Astrocyte (in vitro differentiated cells and primary cell): ENCODE measurements around the gene TMEM273. TPM values are rescaled to one million over a fixed set of nuclear protein-coding genes. Genes with fewer than 3 reads are reported as not detected.

Experiments used
- DNase-seq: peaks from one replicate; pipeline ENCODE4 v3.0.0-alpha.2; 2010; ENCODE audit warnings: low read depth
- FAIRE-seq: peaks from 2 replicates; lab custom pipeline; 2011; peaks lifted over from hg19 to GRCh38; lab: Jason Lieb, UNC
- H2AFZ ChIP-seq: 2 replicates; pipeline ENCODE4 v1.6.0; 2012; ENCODE audit warnings: low read depth, low read length, inconsistent platforms
- H3K27ac ChIP-seq: 2 replicates; pipeline ENCODE4 v1.5.1; 2011; ENCODE audit warnings: low read depth, low read length, inconsistent platforms
- H3K27me3 ChIP-seq: 2 replicates; pipeline ENCODE4 v1.6.0; 2011; ENCODE audit warnings: low read length, inconsistent platforms; ENCODE audit not compliant: insufficient read depth
- H3K36me3 ChIP-seq: 2 replicates; pipeline ENCODE4 v1.5.1; 2011; ENCODE audit warnings: low read length, inconsistent platforms; ENCODE audit not compliant: insufficient read depth
- H3K4me1 ChIP-seq: 2 replicates; pipeline ENCODE4 v1.5.1; 2011; ENCODE audit warnings: low read length, inconsistent platforms; ENCODE audit not compliant: insufficient read depth
- H3K4me2 ChIP-seq: 2 replicates; pipeline ENCODE4 v1.6.0; 2012; ENCODE audit warnings: low read length, inconsistent platforms
- H3K4me3 ChIP-seq: 2 replicates; pipeline ENCODE4 v1.5.1; 2011; ENCODE audit warnings: low read depth, mild to moderate bottlenecking, low read length, inconsistent platforms; ENCODE audit not compliant: insufficient read depth
- H3K79me2 ChIP-seq: 2 replicates; pipeline ENCODE4 v1.6.0; 2012; ENCODE audit warnings: mild to moderate bottlenecking, low read length, inconsistent platforms; ENCODE audit not compliant: insufficient read depth
- H3K9ac ChIP-seq: 2 replicates; pipeline ENCODE4 v1.6.0; 2012; ENCODE audit warnings: mild to moderate bottlenecking, low read length, inconsistent platforms
- H3K9me3 ChIP-seq: 2 replicates; pipeline ENCODE4 v1.5.1; 2012; ENCODE audit warnings: low read depth, mild to moderate bottlenecking, low read length, inconsistent platforms; ENCODE audit not compliant: insufficient read depth
- H4K20me1 ChIP-seq: 2 replicates; pipeline ENCODE4 v1.6.0; 2012; ENCODE audit warnings: low read length, inconsistent platforms; ENCODE audit not compliant: insufficient read depth
- H3K27ac Mint-ChIP-seq: one replicate; pipeline ENCODE4 v1.8.0; 2021; ENCODE audit warnings: mild to moderate bottlenecking, mixed read lengths; ENCODE audit not compliant: unreplicated experiment
- H3K27me3 Mint-ChIP-seq: one replicate; pipeline ENCODE4 v1.8.0; 2021; ENCODE audit warnings: low read depth, mixed read lengths; ENCODE audit not compliant: unreplicated experiment
- H3K36me3 Mint-ChIP-seq: one replicate; pipeline ENCODE4 v1.8.0; 2021; ENCODE audit warnings: low read depth, mixed read lengths; ENCODE audit not compliant: unreplicated experiment
- H3K4me1 Mint-ChIP-seq: one replicate; pipeline ENCODE4 v1.8.0; 2021; ENCODE audit warnings: low read depth, mixed read lengths; ENCODE audit not compliant: unreplicated experiment
- H3K4me3 Mint-ChIP-seq: one replicate; pipeline ENCODE4 v1.8.0; 2021; ENCODE audit warnings: mild to moderate bottlenecking, moderate library complexity, mixed read lengths; ENCODE audit not compliant: unreplicated experiment
- H3K9me3 Mint-ChIP-seq: one replicate; pipeline ENCODE4 v1.8.0; 2021; ENCODE audit warnings: mild to moderate bottlenecking, mixed read lengths; ENCODE audit not compliant: unreplicated experiment
- EZH2 ChIP-seq: IDR thresholded peaks from 2 replicates; pipeline ENCODE4 v1.6.1; 2012; ENCODE audit warnings: mild to moderate bottlenecking, low read length, inconsistent platforms; ENCODE audit not compliant: insufficient read depth
- total RNA-seq: library from RNA; stranded (reverse); gene quantifications from 2 replicates; pipeline ENCODE4 v1.2.1, GENCODE V29; 2021
- TF ChIP-seq, protein P1 (sequence below): IDR thresholded peaks from 2 replicates; pipeline ENCODE4 v1.5.1; 2011; ENCODE audit warnings: low read depth, mild to moderate bottlenecking, inconsistent platforms, low read length, moderate library complexity; ENCODE audit not compliant: insufficient read depth

The TMEM273 gene
- total RNA-seq, 1 donor from 2014 or later, result not detected

DNA sequence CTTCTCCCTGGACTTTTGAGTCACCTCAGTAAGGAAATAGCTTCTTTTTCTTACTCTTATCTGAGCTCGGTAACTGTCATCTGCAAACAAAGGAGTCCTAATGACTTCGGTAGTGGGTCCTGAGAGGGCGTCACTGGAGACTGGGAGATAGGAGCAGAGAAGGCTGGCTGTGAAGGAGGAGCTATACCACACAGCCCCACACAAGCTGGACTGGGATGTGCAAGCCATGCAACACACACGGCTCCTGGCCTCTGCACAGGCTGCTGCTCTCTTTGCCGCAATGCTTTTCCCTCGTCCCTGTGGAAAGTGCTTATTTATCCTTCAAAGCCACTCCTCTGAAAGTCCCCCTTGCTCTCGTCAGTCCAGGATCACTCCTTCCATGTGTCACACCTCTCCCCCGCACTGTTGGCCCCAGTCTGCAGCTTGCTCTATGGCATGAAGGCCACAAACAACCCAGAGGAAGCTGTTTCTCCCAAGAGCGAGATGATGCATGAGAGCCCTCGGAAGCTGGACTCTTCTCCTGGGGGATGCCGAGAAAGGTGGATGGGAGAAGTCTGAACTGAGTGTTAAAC is 14.9 kb downstream of the TMEM273 start:
- no peaks in the 10 kb centered on the region for H3K9me3 ChIP-seq
- Mint-ChIP-seq H3K9me3 (no peaks in the 10 kb centered on the region), H3K36me3 (no peaks in the 10 kb centered on the region), H3K4me1 (peaks cover 8% of the 10 kb centered on the region), H3K27ac (no peak overlapping the region), H3K27me3 (peaks cover 23% of the 10 kb centered on the region), H3K4me3 (no peak overlapping the region)
- no peak overlapping the region for H3K27ac ChIP-seq
- no peak overlapping the region for H2AFZ ChIP-seq
- H3K4me1 ChIP-seq, result peaks cover 15% of the 10 kb centered on the region
- no peak for DNase-seq
- H3K79me2 ChIP-seq, result no peaks in the 10 kb centered on the region
- H4K20me1 ChIP-seq, result no peaks in the 10 kb centered on the region
- H3K4me3 ChIP-seq, result no peak overlapping the region
- H3K9ac ChIP-seq, result no peak overlapping the region
- no peaks in the 10 kb centered on the region for H3K27me3 ChIP-seq
- H3K36me3 ChIP-seq, result no peaks in the 10 kb centered on the region
- H3K4me2 ChIP-seq, result no peak overlapping the region
- no peak for TF ChIP-seq EZH2
- TF ChIP-seq, protein P1, sequence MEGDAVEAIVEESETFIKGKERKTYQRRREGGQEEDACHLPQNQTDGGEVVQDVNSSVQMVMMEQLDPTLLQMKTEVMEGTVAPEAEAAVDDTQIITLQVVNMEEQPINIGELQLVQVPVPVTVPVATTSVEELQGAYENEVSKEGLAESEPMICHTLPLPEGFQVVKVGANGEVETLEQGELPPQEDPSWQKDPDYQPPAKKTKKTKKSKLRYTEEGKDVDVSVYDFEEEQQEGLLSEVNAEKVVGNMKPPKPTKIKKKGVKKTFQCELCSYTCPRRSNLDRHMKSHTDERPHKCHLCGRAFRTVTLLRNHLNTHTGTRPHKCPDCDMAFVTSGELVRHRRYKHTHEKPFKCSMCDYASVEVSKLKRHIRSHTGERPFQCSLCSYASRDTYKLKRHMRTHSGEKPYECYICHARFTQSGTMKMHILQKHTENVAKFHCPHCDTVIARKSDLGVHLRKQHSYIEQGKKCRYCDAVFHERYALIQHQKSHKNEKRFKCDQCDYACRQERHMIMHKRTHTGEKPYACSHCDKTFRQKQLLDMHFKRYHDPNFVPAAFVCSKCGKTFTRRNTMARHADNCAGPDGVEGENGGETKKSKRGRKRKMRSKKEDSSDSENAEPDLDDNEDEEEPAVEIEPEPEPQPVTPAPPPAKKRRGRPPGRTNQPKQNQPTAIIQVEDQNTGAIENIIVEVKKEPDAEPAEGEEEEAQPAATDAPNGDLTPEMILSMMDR, result no peak
- no peak for FAIRE-seq

DNA sequence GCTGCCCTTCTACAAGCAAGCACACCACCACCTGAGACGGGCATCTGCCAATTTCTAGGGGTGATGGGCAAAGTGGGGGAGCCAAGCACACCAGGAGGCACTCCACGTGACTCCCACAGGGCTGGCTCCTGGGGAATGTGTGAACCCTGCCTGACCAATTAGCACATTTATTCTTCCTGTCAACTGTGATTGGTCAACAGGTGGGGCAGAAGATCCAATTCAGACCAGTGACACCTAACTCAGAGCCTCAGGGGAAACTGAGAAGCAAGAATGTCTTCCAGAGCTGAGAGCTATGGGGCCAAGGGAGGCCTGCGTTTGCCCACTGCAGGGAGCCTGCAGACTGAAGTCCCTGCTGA is 15.4 kb downstream of the TMEM273 start:
- FAIRE-seq (no peak), DNase-seq (no peak)
- no peaks in the 10 kb centered on the region for H3K27me3 ChIP-seq
- no peak overlapping the region for H2AFZ ChIP-seq
- H3K9me3 ChIP-seq, result no peaks in the 10 kb centered on the region
- H3K79me2 ChIP-seq, result no peaks in the 10 kb centered on the region
- no peak overlapping the region for H3K4me3 ChIP-seq
- Mint-ChIP-seq H3K27me3 (peaks cover 24% of the 10 kb centered on the region), H3K36me3 (no peaks in the 10 kb centered on the region), H3K4me3 (no peak overlapping the region), H3K27ac (no peak overlapping the region), H3K9me3 (no peaks in the 10 kb centered on the region), H3K4me1 (peaks cover 8% of the 10 kb centered on the region)
- H3K4me1 ChIP-seq, result peaks cover 11% of the 10 kb centered on the region
- H3K27ac ChIP-seq, result no peak overlapping the region
- H3K4me2 ChIP-seq, result no peak overlapping the region
- H4K20me1 ChIP-seq, result no peaks in the 10 kb centered on the region
- TF ChIP-seq EZH2, result no peak
- TF ChIP-seq, protein P1, result no peak
- no peaks in the 10 kb centered on the region for H3K36me3 ChIP-seq
- no peak overlapping the region for H3K9ac ChIP-seq

GRCh38 chr10:49172061-49172776 is 16.0 kb downstream of the TMEM273 start:
- Histone ChIP-seq H3K9ac (no peak overlapping the region), H4K20me1 (no peaks in the 10 kb centered on the region), H2AFZ (no peak overlapping the region), H3K9me3 (no peaks in the 10 kb centered on the region), H3K4me3 (no peak overlapping the region), H3K27ac (no peak overlapping the region), H3K79me2 (no peaks in the 10 kb centered on the region), H3K27me3 (no peaks in the 10 kb centered on the region), H3K36me3 (no peaks in the 10 kb centered on the region), H3K4me1 (peaks cover 6% of the 10 kb centered on the region), H3K4me2 (no peak overlapping the region)
- TF ChIP-seq EZH2, result no peak
- TF ChIP-seq, protein P1, result no peak
- Mint-ChIP-seq H3K9me3 (no peaks in the 10 kb centered on the region), H3K27me3 (peaks cover 24% of the 10 kb centered on the region), H3K36me3 (no peaks in the 10 kb centered on the region), H3K27ac (no peak overlapping the region), H3K4me3 (no peak overlapping the region), H3K4me1 (peaks cover 3% of the 10 kb centered on the region)
- FAIRE-seq (no peak), DNase-seq (no peak)
